ENCODE data around the gene AKR1B1. TPM values are rescaled to one million over a fixed set of nuclear protein-coding genes. Genes with fewer than 3 reads are reported as not detected.

AKR1B1 gene
- total and polyA plus RNA-seq, 9 of the 15 experiments (the other 6 are each of a cell fraction or from before 2014, with no cell fraction given) = 2.0 to 10.6 (median 6.2) TPM

- TF ChIP-seq, protein P1, sequence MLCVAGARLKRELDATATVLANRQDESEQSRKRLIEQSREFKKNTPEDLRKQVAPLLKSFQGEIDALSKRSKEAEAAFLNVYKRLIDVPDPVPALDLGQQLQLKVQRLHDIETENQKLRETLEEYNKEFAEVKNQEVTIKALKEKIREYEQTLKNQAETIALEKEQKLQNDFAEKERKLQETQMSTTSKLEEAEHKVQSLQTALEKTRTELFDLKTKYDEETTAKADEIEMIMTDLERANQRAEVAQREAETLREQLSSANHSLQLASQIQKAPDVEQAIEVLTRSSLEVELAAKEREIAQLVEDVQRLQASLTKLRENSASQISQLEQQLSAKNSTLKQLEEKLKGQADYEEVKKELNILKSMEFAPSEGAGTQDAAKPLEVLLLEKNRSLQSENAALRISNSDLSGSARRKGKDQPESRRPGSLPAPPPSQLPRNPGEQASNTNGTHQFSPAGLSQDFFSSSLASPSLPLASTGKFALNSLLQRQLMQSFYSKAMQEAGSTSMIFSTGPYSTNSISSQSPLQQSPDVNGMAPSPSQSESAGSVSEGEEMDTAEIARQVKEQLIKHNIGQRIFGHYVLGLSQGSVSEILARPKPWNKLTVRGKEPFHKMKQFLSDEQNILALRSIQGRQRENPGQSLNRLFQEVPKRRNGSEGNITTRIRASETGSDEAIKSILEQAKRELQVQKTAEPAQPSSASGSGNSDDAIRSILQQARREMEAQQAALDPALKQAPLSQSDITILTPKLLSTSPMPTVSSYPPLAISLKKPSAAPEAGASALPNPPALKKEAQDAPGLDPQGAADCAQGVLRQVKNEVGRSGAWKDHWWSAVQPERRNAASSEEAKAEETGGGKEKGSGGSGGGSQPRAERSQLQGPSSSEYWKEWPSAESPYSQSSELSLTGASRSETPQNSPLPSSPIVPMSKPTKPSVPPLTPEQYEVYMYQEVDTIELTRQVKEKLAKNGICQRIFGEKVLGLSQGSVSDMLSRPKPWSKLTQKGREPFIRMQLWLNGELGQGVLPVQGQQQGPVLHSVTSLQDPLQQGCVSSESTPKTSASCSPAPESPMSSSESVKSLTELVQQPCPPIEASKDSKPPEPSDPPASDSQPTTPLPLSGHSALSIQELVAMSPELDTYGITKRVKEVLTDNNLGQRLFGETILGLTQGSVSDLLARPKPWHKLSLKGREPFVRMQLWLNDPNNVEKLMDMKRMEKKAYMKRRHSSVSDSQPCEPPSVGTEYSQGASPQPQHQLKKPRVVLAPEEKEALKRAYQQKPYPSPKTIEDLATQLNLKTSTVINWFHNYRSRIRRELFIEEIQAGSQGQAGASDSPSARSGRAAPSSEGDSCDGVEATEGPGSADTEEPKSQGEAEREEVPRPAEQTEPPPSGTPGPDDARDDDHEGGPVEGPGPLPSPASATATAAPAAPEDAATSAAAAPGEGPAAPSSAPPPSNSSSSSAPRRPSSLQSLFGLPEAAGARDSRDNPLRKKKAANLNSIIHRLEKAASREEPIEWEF (CRISPR knock-in tag; IDR thresholded peaks at IDR 0.05) = no peak
- TF ChIP-seq ZBED1 (IDR thresholded peaks at IDR 0.05) (no peak), SAFB (IDR thresholded peaks at IDR 0.05; ENCODE audit: borderline replicate concordance, low read depth, low read length) (no peak), ZEB2 (IDR thresholded peaks at IDR 0.05) (no peak), YY1 (IDR thresholded peaks at IDR 0.05; ENCODE audit: borderline replicate concordance in 1 of 3, control insufficient read depth in 1 of 3, extremely low read depth in 1 of 3, insufficient read depth in 3 of 3, insufficient read length in 1 of 3, insufficient replicate concordance in 2 of 3, low read depth in 1 of 3, low read length in 2 of 3) (no peak), FUS (optimal IDR thresholded peaks at IDR 0.05; ENCODE audit: low read depth, low read length) (no peak), HNRNPL (IDR thresholded peaks at IDR 0.05; ENCODE audit: low read depth, low read length) (no peak)
- TF ChIP-seq, protein P2, sequence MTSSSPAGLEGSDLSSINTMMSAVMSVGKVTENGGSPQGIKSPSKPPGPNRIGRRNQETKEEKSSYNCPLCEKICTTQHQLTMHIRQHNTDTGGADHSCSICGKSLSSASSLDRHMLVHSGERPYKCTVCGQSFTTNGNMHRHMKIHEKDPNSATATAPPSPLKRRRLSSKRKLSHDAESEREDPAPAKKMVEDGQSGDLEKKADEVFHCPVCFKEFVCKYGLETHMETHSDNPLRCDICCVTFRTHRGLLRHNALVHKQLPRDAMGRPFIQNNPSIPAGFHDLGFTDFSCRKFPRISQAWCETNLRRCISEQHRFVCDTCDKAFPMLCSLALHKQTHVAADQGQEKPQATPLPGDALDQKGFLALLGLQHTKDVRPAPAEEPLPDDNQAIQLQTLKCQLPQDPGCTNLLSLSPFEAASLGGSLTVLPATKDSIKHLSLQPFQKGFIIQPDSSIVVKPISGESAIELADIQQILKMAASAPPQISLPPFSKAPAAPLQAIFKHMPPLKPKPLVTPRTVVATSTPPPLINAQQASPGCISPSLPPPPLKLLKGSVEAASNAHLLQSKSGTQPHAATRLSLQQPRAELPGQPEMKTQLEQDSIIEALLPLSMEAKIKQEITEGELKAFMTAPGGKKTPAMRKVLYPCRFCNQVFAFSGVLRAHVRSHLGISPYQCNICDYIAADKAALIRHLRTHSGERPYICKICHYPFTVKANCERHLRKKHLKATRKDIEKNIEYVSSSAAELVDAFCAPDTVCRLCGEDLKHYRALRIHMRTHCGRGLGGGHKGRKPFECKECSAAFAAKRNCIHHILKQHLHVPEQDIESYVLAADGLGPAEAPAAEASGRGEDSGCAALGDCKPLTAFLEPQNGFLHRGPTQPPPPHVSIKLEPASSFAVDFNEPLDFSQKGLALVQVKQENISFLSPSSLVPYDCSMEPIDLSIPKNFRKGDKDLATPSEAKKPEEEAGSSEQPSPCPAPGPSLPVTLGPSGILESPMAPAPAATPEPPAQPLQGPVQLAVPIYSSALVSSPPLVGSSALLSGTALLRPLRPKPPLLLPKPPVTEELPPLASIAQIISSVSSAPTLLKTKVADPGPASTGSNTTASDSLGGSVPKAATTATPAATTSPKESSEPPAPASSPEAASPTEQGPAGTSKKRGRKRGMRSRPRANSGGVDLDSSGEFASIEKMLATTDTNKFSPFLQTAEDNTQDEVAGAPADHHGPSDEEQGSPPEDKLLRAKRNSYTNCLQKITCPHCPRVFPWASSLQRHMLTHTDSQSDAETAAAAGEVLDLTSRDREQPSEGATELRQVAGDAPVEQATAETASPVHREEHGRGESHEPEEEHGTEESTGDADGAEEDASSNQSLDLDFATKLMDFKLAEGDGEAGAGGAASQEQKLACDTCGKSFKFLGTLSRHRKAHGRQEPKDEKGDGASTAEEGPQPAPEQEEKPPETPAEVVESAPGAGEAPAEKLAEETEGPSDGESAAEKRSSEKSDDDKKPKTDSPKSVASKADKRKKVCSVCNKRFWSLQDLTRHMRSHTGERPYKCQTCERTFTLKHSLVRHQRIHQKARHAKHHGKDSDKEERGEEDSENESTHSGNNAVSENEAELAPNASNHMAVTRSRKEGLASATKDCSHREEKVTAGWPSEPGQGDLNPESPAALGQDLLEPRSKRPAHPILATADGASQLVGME (CRISPR knock-in tag; IDR thresholded peaks at IDR 0.05) = no peak
- TF ChIP-seq, protein P3, sequence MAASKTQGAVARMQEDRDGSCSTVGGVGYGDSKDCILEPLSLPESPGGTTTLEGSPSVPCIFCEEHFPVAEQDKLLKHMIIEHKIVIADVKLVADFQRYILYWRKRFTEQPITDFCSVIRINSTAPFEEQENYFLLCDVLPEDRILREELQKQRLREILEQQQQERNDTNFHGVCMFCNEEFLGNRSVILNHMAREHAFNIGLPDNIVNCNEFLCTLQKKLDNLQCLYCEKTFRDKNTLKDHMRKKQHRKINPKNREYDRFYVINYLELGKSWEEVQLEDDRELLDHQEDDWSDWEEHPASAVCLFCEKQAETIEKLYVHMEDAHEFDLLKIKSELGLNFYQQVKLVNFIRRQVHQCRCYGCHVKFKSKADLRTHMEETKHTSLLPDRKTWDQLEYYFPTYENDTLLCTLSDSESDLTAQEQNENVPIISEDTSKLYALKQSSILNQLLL (CRISPR knock-in tag; IDR thresholded peaks at IDR 0.05; ENCODE audit: borderline replicate concordance) = no peak
Observed at GRCh38 chr7:134482858-134483257, 24.0 kb upstream of the AKR1B1 start (continued).
